RWPE1 (cell line): ENCODE results near the gene PLET1.

Source experiments
- CTCF ChIA-PET: fragments of 350-600 bp; sonication (Branson Sonifier 250); formaldehyde crosslinking; extraction: SDS; loops from one replicate; lab custom pipeline; 2021; lab: Yijun Ruan, JAX
- POLR2A ChIA-PET: fragments of 400-600 bp; formaldehyde crosslinking; extraction: SDS; loops from one replicate; lab custom pipeline; 2020; ENCODE audit warnings: antibody characterized with exemption; ENCODE audit not compliant: low non-redundant PET; lab: Yijun Ruan, JAX
- DNase-seq: peaks from one replicate; pipeline ENCODE4 v3.0.0; 2012; ENCODE audit warnings: low spot score
- H3K27ac ChIP-seq: fragments of 450-650 bp; 2 replicates; pipeline ENCODE4 v1.5.1; 2017
- CTCF ChIP-seq: fragments of 450-650 bp; conservative IDR thresholded peaks from 2 replicates; pipeline ENCODE4 v1.5.1; 2017; ENCODE audit warnings: low read depth, mild to moderate bottlenecking

PLET1 gene

GRCh38 chr11:112270551-112271180, 10.0 kb upstream of the PLET1 start:
- DNase-seq: no peak
- CTCF ChIA-PET: no interaction called here
- no peak overlapping the region for H3K27ac ChIP-seq
- TF ChIP-seq CTCF: no peak
- POLR2A ChIA-PET: interaction anchor here (0.6 kb wide), 1 partner anchor 1027 kb away, joined by 3 read pairs; no protein-coding TSS in a partner anchor

- H3K27ac ChIP-seq: no peak overlapping the region
- DNase-seq: no peak
- ChIA-PET POLR2A (no interaction called here), CTCF (interaction anchor here (0.6 to 0.7 kb wide), 2 partner anchors 67 to 1627 kb away, joined by 3 read pairs; no protein-coding TSS in a partner anchor)
- TF ChIP-seq CTCF: no peak
These were observed 8.5 kb upstream of the PLET1 start for GRCh38 chr11:112269139-112269538.

- H3K27ac ChIP-seq: no peak overlapping the region
- CTCF ChIA-PET: interaction anchor here (0.6 kb wide), 1 partner anchor 1627 kb away, joined by 3 read pairs; no protein-coding TSS in a partner anchor
- no peak for DNase-seq
- POLR2A ChIA-PET: no interaction called here
- no peak for TF ChIP-seq CTCF
These were observed 7.7 kb upstream of the PLET1 start for GRCh38 chr11:112268406-112268805.

- DNase-seq: no peak
- ChIA-PET POLR2A (no interaction called here), CTCF (interaction anchor here (1.1 kb wide), 1 partner anchor 1038 kb away, joined by 3 read pairs; no protein-coding TSS in a partner anchor)
- TF ChIP-seq CTCF: no peak
- no peak overlapping the region for H3K27ac ChIP-seq
These were observed 6.5 kb upstream of the PLET1 start for GRCh38 chr11:112267188-112267591.

GRCh38 chr11:112266410-112266778, 5.7 kb upstream of the PLET1 start:
- CTCF ChIA-PET: interaction anchor here (1.1 kb wide), 1 partner anchor 1039 kb away, joined by 3 read pairs; no protein-coding TSS in a partner anchor
- DNase-seq: no peak
- no peak for TF ChIP-seq CTCF
- no peak overlapping the region for H3K27ac ChIP-seq
- POLR2A ChIA-PET: no interaction called here

- DNase-seq: no peak
- H3K27ac ChIP-seq: no peak overlapping the region
- ChIA-PET CTCF (interaction anchor here (1.1 kb wide), 1 partner anchor 1039 kb away, joined by 3 read pairs; no protein-coding TSS in a partner anchor), POLR2A (no interaction called here)
- no peak for TF ChIP-seq CTCF
These were observed 5.2 kb upstream of the PLET1 start for GRCh38 chr11:112265659-112266409.
